ENCODE data around the gene POTEJ.
"Not testable (repeated sequence)": the region's sequence is repeated elsewhere in the genome, so short reads cannot be mapped to it uniquely, and the experiment has no call there.

POTEJ gene

DNA sequence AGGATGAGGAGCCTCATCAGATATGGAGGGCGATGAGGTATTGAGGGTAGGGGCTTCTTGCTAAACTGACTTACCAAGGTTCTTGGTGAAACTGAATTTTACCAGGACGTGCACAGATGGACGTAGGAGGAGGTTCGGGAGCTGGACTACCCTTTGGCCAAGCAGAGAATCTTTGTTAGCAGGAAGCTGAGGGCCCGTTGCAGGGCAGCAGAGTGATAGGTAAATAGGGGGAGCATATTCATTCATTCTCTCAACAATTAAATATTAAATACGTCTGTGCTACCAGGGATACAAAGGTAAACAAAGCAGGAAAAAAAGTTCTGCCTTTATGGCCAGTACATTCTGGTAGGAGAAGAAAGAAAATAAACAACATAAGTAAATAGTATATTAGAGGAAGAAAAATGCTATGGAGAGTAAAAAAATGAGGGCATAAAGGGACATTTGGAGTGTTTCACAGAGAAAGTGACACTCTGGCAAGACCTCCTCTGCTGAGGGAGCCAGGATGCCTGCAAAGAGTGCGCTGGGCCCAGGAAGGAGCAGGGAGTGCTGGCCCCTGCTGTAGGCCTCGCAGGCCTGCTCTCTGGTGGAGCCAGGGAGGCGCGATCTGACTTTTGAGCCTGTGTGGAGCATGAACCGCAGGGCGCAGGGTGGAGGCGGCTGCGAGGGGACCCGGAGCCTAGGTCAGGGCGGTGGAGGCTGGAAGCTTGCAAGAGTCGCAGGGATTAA lies 2.8 kb upstream of the POTEJ start:
- DNase-seq: not testable (repeated sequence)

DNA sequence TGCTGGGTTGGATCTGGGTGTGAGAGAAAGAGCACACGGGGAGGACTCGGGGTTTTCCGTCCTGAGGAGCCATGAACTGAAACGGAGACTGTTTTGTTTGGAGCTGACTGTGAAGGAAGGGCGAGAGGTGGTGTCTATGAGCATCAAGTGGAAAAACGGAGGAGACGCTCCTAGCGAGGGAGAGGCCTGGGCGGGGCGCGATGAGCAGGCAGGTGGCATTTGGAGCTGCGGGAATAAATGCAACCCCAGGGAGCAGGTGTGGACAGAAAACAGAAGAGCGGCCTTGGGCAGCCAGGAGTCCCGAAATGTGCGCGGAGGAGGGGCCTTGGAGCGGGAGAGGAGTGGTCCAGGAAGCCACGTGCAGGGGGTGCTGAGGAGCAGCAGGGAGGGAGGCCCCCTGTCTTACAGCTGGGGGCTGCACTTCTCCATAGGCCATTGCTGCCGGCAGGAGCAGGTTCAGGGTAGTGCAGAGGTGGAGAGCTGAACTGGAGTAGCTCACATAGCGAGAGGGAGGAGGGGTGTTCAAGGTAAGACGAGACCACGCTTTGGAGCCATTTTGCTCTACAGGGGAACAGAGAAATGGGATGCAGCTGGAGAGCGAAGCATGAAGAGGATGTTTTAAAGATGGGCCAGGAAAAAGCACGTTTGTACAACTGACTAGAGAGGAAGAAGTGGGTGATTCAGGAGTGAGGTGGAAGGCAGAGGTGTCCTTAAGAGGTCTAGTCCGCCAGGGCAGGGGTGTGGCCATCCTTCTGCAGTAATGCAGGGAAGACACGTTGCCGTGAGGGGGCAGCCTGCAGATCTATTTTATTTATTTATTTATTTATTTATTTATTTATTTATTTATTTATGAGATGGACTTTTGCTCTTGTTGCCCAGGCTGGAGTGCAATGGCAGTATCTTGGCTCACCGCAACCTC lies 2.0 kb upstream of the POTEJ start:
- not testable (repeated sequence) for DNase-seq

DNA sequence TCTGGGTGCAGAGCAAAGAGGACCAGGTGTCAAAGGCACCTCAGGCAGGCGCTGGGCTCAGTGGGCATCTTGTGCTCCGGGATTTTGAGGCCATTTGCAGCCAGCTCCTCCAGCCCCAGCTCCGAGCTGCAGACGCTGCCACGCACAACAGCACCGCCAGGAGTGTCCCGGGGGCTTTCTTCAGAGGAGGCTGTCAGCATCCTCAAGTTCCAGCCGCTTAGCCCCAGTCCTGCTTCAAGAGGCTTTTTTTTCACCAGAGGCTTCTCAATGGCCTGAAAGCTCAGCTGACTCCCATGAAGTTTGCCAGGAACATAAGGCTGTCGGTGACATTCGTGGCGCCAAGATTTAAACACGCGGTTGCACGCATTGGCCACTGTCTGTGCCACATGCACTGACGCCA lies 754 bp upstream of the POTEJ start:
- not testable (repeated sequence) for DNase-seq

DNA sequence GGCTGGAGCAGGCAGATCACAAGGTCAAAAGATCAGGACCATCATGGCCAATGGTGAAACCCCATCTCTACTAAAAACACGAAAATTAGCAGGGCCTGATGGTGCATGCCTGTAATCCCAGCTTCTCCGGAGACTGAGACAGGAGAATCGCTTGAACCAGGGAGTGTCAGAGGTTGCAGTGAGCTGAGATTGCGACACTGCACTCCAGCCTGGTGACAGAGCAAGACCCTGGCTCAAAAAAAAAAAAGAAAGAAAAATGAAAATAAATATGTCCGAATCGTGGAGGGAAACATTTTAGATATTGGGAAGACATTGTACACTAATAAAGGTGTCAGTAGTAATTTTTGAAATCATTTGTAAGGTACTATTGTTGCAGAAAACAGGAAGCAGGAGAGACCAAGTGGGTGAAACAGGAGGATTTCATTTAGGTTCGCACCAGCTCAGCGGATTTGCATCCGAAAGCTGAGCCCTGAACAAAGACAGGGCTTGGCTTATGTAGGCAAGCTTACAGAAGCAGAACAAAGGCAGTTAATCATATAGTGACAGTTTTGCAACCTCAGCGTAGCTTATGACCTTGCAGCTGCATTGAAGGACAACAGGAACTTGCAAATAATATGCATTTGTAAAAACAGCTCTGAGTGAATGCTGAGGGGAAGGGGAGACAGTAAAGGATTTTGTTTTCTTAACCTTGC lies 17.7 kb downstream of the POTEJ start:
- not testable (repeated sequence) for DNase-seq

DNA sequence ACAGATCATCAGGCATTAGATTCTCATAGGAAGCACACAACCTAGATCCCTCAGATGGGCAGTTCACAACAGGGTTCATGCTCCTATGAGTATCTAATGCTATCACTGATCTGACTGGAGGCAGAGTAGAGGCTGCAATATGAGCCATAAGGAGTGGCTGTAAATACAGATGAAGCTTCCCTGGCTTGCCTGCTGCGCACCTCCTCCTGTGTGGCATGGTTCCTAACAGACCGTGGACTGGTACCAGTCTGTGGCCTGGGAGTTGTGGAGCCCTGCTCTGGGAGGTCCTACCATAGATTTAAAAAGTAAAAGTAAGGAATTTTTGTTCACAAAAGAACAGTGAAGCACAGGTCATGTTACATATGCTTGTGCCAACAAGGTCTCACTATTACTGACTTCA lies 27.7 kb downstream of the POTEJ start:
- not testable (repeated sequence) for DNase-seq

DNA sequence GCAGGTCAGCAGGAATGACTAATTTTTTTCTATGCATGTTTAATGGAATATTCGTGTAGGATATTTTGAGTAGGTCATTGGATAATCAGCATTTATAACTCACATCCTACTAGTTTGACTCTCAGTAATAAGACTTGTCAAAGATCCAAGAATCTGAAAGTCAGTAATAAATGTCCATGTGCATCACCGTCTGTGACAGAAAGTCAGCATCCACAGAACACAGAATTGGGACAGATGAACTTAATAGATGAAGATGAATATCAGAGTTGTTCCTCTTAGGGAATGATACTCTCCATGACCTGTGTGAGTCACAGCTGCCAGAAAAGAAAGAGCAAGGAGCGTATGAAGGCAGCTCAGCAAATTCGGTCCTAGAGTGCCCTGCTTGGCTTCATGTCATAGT lies 30.4 kb downstream of the POTEJ start:
- DNase-seq: not testable (repeated sequence)

DNA sequence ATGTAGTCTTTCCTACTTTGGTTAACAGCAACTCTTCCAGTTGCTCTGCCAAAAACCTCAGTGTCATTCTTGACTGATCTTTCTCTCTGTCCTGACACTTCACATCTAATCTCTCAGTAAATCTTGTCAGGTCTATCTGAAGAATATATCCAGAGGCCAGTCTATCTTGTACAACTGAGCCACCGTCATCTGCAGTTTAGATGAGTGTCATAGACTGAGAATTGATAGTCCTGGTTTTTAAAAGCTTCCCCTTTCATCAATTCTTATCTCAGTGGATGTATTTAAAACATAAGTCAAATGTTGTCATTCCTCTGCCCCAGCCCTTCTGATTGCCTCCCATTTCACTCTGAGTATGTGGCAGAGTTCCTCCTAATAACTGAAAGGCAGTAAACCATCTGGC lies 38.0 kb downstream of the POTEJ start:
- not testable (repeated sequence) for DNase-seq

DNA sequence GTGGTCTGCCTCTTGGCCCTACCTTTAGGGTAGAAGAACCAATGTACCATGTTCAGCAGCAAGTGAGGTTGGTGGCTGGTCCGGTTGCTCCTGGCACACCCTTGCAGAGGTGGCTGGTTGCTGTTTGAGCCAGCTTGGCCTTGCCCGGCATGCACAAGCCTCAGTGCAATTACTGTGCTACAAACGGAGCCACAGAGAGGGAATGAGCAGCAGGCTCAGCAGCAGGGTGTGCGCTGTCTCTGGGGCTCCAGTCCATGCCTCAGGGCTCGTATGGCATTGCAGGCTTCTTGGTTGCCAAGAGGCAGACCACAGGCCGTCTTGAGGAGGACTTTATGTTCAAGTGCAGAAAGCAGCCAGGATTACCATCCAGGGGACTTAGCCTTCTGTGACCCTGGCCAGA lies 53.3 kb downstream of the POTEJ start:
- not testable (repeated sequence) for DNase-seq

DNA sequence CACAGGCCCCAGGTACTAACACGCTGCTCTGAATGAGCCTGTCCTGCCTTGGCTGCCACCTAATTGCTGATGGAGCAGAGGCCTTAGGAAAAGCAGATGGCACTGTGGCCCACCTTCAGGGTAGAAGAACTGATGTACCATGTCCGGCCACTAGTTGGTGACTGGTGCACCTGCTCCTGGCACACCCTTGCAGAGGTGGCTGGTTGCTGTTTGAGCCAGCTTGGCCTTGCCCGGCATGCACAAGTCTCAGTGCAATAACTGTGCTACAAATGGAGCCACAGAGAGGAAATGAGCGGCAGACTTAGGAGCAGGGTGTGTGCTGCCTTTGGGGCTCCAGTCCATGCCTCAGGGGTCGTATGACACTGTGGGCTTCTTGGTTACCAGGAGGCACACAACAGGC lies 54.4 kb downstream of the POTEJ start:
- not testable (repeated sequence) for DNase-seq

DNA sequence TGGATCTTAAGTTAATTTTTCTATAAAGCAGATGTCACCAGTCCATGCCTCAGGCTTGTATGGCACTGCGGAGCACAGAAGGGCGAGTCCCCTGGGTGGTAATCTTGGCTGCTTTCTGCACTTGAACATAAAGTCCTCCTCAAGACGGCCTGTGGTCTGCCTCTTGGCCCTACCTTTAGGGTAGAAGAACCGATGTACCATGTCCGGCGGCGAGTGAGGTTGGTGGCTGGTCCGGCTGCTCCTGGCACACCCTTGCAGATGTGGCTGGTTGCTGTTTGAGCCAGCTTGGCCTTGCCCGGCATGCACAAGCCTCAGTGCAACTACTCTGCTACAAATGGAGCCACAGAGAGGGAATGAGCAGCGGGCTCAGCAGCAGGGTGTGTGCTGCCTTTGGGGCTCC lies 56.3 kb downstream of the POTEJ start:
- DNase-seq: not testable (repeated sequence)

DNA sequence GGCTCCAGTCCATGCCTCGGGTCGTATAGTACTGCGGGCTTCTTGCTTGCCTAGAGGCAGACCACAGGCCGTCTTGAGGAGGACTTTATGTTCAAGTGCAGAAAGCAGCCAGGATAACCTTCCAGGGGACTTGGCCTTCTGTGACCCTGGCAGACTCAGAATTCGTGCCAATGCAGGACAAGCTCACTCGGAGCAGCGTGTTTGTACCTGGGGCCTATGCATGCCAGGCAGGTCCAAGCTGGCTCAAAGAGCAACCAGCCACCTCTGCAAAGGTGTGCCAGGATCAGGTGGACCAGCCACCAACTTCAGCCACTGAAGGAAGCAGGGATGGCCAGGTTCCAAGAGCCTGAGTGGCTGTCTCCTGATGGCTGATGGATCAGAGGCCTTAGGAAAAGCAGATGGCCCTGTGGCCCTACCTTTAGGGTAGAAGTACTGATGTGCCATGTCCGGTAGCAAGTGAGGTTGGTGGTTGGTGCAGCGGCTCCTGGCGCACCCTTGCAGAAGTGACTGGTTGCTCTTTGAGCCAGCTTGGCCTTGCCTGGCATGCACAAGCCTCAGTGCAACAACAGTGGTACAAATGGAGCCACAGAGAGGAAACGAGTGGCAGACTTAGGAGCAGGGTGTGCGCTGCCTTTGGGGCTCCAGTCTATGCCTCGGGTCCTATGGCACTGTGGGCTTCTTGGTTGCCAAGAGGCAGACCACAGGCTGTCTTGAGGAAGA lies 58.9 kb downstream of the POTEJ start:
- DNase-seq: not testable (repeated sequence)

DNA sequence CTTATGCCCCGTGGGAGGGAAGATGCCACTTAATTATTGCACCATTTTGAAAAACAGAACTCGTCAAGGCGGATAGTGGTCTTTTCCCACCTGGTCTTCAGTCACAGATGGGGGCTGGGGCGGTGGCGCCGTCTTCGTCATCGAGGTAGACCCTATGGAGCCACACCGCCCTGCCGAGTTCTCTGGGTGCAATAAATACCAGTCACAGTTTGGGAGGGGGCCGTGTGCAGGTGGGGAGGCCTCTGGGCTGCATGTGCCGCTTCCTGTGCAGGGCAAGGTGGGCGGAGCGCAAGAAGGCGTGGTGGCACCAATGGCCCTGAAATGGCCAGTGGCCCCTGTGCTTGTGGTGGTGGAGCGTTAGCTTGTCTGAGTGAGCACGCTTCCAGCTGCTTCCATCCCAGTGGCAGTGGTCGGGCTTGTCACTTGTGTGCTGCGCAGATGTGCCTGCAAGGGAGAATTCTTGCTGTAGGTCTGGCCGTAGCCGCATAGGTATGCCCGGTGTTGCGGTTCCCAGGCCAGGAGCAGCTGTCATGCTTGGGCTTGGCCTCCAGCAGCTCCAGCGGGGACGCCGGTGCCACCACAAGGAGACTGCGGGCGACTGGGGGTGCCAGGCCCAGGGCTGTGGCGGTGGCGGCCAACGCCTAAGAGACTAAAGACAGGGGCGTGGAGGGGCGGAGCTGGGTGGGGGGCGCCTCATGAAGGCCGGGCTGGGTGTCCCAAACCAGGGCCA lies 81.0 kb downstream of the POTEJ start:
- DNase-seq: not testable (repeated sequence)

DNA sequence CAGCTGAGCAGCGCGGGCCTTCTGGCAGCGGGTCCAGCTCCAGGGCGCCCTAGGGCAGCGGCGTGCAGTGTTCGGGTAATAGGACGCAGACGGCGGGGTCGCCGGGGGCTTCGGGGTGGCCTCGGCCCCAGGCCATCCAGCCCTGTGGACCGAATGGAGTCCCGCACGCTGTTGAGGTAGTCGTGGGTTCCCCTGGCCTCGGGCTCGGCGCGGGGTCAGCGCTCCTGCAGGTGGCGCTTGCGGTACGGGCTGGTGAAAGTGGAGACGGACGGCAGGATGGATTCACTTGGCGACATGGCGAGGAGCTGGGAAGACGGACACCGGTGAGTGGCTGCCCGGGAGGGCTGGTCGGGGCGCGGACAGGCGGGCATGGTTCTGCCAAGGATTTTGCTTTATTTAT lies 82.2 kb downstream of the POTEJ start:
- peak in 1 of 2 donors; percentile 10 for DNase-seq

DNA sequence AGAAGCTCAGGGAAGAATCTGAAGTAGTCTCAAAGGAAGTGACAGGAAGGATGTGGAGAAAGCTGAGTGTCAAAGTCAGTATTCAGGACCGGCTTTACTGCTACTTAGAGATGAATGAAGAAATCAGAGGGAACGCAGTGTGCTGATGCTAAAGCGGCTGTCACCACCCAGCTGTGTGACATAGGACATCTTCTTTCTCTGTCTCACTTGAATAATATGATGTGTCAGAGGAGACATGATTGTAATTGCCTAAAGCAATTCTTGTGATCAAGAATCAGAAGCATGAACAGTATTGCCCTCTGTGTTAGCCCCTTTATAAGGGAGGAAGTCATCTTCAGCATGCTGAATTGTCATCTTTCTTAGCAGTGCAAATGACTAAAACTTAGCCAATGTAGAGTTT lies 92.0 kb downstream of the POTEJ start:
- not testable (repeated sequence) for DNase-seq
